ENCODE results near the gene TJP1.

DNA sequence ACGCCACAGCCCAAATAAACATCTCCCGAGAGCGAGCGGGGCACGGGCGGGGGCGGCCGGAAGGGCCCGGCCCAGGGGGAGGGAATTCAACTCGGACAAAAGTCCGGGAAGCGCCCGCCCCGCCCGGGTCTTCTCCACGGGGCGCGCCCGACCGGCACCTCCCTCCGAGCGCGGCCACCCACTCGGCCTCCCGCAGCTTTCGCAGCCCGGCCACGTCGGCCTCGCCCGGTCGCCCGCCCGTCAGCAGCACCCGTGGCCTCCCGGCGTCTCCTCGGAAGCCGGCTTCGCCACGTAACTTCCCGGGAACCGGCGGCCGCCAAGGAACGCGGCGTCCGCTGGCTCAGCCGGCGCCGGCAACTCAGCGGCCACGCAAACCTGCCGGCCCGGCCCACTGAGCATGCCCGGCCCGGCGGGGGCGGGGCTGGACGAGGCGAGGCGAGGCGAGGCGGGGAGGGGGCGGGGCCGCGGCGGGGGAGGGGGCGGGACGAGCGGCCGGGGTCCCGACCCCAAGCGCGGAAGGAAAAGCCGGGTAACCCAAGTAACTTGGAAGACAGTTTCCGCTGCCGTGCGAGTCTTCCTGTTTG, at the start of gene TJP1:
- no peak for TF ChIP-seq GATA2 (IDR thresholded peaks at IDR 0.05; ENCODE audit: low read depth, low read length)
- TF ChIP-seq GATA3 (IDR thresholded peaks at IDR 0.05; ENCODE audit: low read depth, low read length), result no peak
